GM23248 (cell line): Measurements from ENCODE around the gene C17orf100. TPM values are rescaled to one million over a fixed set of nuclear protein-coding genes. Genes with fewer than 3 reads are reported as not detected.

Experiments
- DNase-seq: peaks from one replicate; pipeline ENCODE4 v3.0.0-alpha.2; 2015
- H2AFZ ChIP-seq: fragments of 200-600 bp; sonication (generic); 2 replicates; pipeline ENCODE4 v1.6.1; 2016; ENCODE audit warnings: antibody characterized with exemption
- H3F3A ChIP-seq: fragments of 200-600 bp; sonication (generic); 2 replicates; pipeline ENCODE4 v1.6.1; 2016; ENCODE audit warnings: mild to moderate bottlenecking, antibody characterized with exemption, mixed run types; ENCODE audit not compliant: insufficient read depth
- H3K27ac ChIP-seq: fragments of 200-600 bp; sonication (generic); 2 replicates; pipeline ENCODE4 v1.5.1; 2016; ENCODE audit warnings: mild to moderate bottlenecking
- H3K27me3 ChIP-seq: fragments of 200-600 bp; sonication (generic); replicated peaks from 2 replicates; pipeline ENCODE4 v1.6.1; 2016; ENCODE audit warnings: mild to moderate bottlenecking; ENCODE audit not compliant: insufficient read depth
- H3K36me3 ChIP-seq: fragments of 200-600 bp; sonication (generic); 2 replicates; pipeline ENCODE4 v1.6.1; 2016; ENCODE audit warnings: low read depth, mild to moderate bottlenecking
- H3K4me1 ChIP-seq: fragments of 200-600 bp; sonication (generic); 2 replicates; pipeline ENCODE4 v1.6.1; 2016; ENCODE audit warnings: mild to moderate bottlenecking; ENCODE audit not compliant: insufficient read depth
- H3K4me2 ChIP-seq: fragments of 200-600 bp; sonication (generic); one replicate; pipeline ENCODE4 v1.6.1; 2016; ENCODE audit warnings: mild to moderate bottlenecking; ENCODE audit not compliant: unreplicated experiment
- H3K4me3 ChIP-seq: fragments of 200-600 bp; sonication (generic); 2 replicates; pipeline ENCODE4 v1.5.1; 2016; ENCODE audit warnings: mild to moderate bottlenecking
- H3K79me2 ChIP-seq: fragments of 200-600 bp; sonication (generic); 2 replicates; pipeline ENCODE4 v1.6.1; 2016; ENCODE audit warnings: mild to moderate bottlenecking; ENCODE audit not compliant: insufficient read depth
- H3K9ac ChIP-seq: fragments of 200-600 bp; sonication (generic); 2 replicates; pipeline ENCODE4 v1.6.1; 2016; ENCODE audit warnings: mild to moderate bottlenecking
- H3K9me2 ChIP-seq: fragments of 200-600 bp; sonication (generic); 2 replicates; pipeline ENCODE4 v1.6.1; 2016; ENCODE audit warnings: mixed run types, mild to moderate bottlenecking, moderate library complexity; ENCODE audit not compliant: insufficient read depth
- H3K9me3 ChIP-seq: fragments of 200-600 bp; sonication (generic); one replicate; pipeline ENCODE4 v1.6.1; 2017; ENCODE audit warnings: low read depth
- H4K20me1 ChIP-seq: fragments of 200-600 bp; sonication (generic); 2 replicates; pipeline ENCODE4 v1.6.0; 2016; ENCODE audit not compliant: insufficient read depth
- EZH2 ChIP-seq: fragments of 200-600 bp; sonication (generic); IDR thresholded peaks from 2 replicates; pipeline ENCODE4 v1.6.1; 2018; ENCODE audit warnings: antibody characterized with exemption, mild to moderate bottlenecking; ENCODE audit not compliant: insufficient read depth, poor library complexity, severe bottlenecking
- EZH2phosphoT487 ChIP-seq: fragments of 200-600 bp; sonication (generic); IDR thresholded peaks from 2 replicates; pipeline ENCODE4 v1.6.1; 2018; ENCODE audit warnings: antibody characterized with exemption, moderate library complexity, mild to moderate bottlenecking, low read depth; ENCODE audit not compliant: insufficient read depth
- WGBS, 2 experiments: methylation state at CpG; one replicate each; pipeline ENCODE4 v1.1.6; 2015 to 2017; ENCODE audit warnings: low lambda C conversion rate in 2 of 2, low coverage in 1 of 2; ENCODE audit errors: missing lambda C conversion rate in 2 of 2; 5-methylcytosine and 5-hydroxymethylcytosine counted together
- in situ Hi-C: fragments of 300-500 bp; cut with MboI; formaldehyde crosslinking; loops from 2 replicates; pipeline ENCODE4 v1.15.0; 2020
- polyA plus RNA-seq: library from polyadenylated mRNA; unstranded; fragments of >200 nt; fragmentation: Nextera tagmentation; extraction: Ambion mirVana; gene quantifications from 2 replicates; pipeline ENCODE4 v1.2.1, GENCODE V29; 2016
- total RNA-seq: library from RNA; depleted of rRNA; stranded (reverse); fragments of >200 nt; shearing (Covaris generic); gene quantifications from 2 replicates; pipeline ENCODE4 v1.2.3, GENCODE V29; 2014; rRNA removed

Gene C17orf100
- 0.63 and 0.86 TPM in 2 replicates for total RNA-seq
- polyA plus RNA-seq, result 5.2 and 5.5 TPM in 2 replicates

GRCh38 chr17:6651354-6651918, at the start of gene C17orf100, which contains the start of gene MED31:
TSS of gene C17orf100 (plus strand) at chr17:6651762. CDS start at chr17:6651914, 152 bp downstream.
TSS of gene MED31 (minus strand) at chr17:6651605. CDS start at chr17:6651528, 77 bp downstream.
- Histone ChIP-seq H3K79me2 (peaks cover 44% of the 10 kb centered on the region), H3K9me2 (no peaks in the 10 kb centered on the region), H3K4me3 (peak within 1 kb of the TSS; percentile 88), H3K4me1 (peaks cover 25% of the 10 kb centered on the region; the same call in 1 of the 2 replicates), H3K27ac (peak within 1 kb of the TSS; percentile 94), H3K4me2 (peak within 1 kb of the TSS; percentile 96), H3K27me3 (peaks cover 12% of the 10 kb centered on the region), H3K9me3 (no peaks in the 10 kb centered on the region), H4K20me1 (peaks cover 6% of the 10 kb centered on the region; the same call in 1 of the 2 replicates), H3K36me3 (peaks cover 19% of the 10 kb centered on the region; the same call in 1 of the 2 replicates), H3F3A (peaks cover 22% of the 10 kb centered on the region), H2AFZ (peak within 1 kb of the TSS; percentile 95), H3K9ac (peak within 1 kb of the TSS; percentile 97)
- no peak for TF ChIP-seq EZH2
- no peak for TF ChIP-seq EZH2phosphoT487
- DNase-seq, result peak; percentile 97
- 1 to 2% methylated on average over 33 of the region's 35 CpGs for WGBS, 2 experiments
- in situ Hi-C loops, result no loop called here

- 77 to 82% methylated on average over 2 of the region's 2 CpGs for WGBS, 2 experiments
- H3K36me3 ChIP-seq, result peaks cover 57% of the 10 kb centered on the region
Measured at GRCh38 chr17:6602141-6602540, 49.4 kb upstream of the C17orf100 start.

GRCh38 chr17:6603744-6604325, 47.7 kb upstream of the C17orf100 start:
- Histone ChIP-seq H3K9me2 (no peaks in the 10 kb centered on the region), H3K4me2 (no peak overlapping the region), H3K4me1 (peaks cover 7% of the 10 kb centered on the region), H3F3A (no peaks in the 10 kb centered on the region), H4K20me1 (no peaks in the 10 kb centered on the region), H3K27ac (no peak overlapping the region), H3K36me3 (peaks cover 59% of the 10 kb centered on the region), H3K9me3 (no peaks in the 10 kb centered on the region), H3K4me3 (no peak overlapping the region), H2AFZ (no peak overlapping the region), H3K27me3 (no peaks in the 10 kb centered on the region), H3K79me2 (peaks cover 34% of the 10 kb centered on the region), H3K9ac (no peak overlapping the region)
- TF ChIP-seq EZH2, result no peak
- no peak for TF ChIP-seq EZH2phosphoT487
- no peak for DNase-seq
- 63 to 71% methylated on average over 3 of the region's 3 CpGs for WGBS, 2 experiments
- in situ Hi-C loops, result no loop called here

More at GRCh38 chr17:6602141-6602540, 49.4 kb upstream of the C17orf100 start:
- in situ Hi-C loops, result no loop called here
- H3K4me3 ChIP-seq, result no peak overlapping the region
- no peak overlapping the region for H3K9ac ChIP-seq
- no peak for DNase-seq
- no peak overlapping the region for H3K4me2 ChIP-seq
- H3F3A ChIP-seq, result 0 out of 2 replicates have a peak, but pooled peaks cover 8% of the 10 kb centered on the region
- H3K27ac ChIP-seq, result no peak overlapping the region
- H2AFZ ChIP-seq, result no peak overlapping the region
- H3K9me3 ChIP-seq, result no peaks in the 10 kb centered on the region
- H4K20me1 ChIP-seq, result no peaks in the 10 kb centered on the region
- H3K9me2 ChIP-seq, result no peaks in the 10 kb centered on the region
- H3K79me2 ChIP-seq, result peaks cover 34% of the 10 kb centered on the region
- no peaks in the 10 kb centered on the region for H3K4me1 ChIP-seq
- TF ChIP-seq EZH2phosphoT487 (no peak), EZH2 (no peak)
- no peaks in the 10 kb centered on the region for H3K27me3 ChIP-seq

- Histone ChIP-seq H3K4me1 (peaks cover 7% of the 10 kb centered on the region), H3K36me3 (peaks cover 58% of the 10 kb centered on the region), H4K20me1 (no peaks in the 10 kb centered on the region), H3K4me2 (no peak overlapping the region), H3K9me3 (no peaks in the 10 kb centered on the region), H3K27ac (no peak overlapping the region), H3K4me3 (no peak overlapping the region), H3K79me2 (peaks cover 28% of the 10 kb centered on the region), H3K27me3 (no peaks in the 10 kb centered on the region), H3K9me2 (no peaks in the 10 kb centered on the region), H2AFZ (no peak overlapping the region), H3K9ac (no peak overlapping the region), H3F3A (no peaks in the 10 kb centered on the region)
- no peak for DNase-seq
- TF ChIP-seq EZH2phosphoT487, result no peak
- no peak for TF ChIP-seq EZH2
- WGBS, 2 experiments, result 97 to 99% methylated on average over 6 of the region's 6 CpGs
- in situ Hi-C loops, result no loop called here
Measured at GRCh38 chr17:6605142-6605541, 46.4 kb upstream of the C17orf100 start.
